Stimulated activated naive CD8-positive, alpha-beta T cell treated with anti-CD3 and anti-CD28 coated beads, Interleukin-15, Interleukin-2, amounts not matched to agents 100 ng/mL and 50 ng/mL, for 24 hours (primary cell): ENCODE results near the gene ASPHD1.
"Not testable (repeated sequence)": the region's sequence is repeated elsewhere in the genome, so short reads cannot be mapped to it uniquely, and the experiment has no call there.

ENCODE experiments used
- H3K27ac Mint-ChIP-seq: one replicate; pipeline ENCODE4 v1.8.0; 2021; ENCODE audit warnings: mild to moderate bottlenecking, mixed read lengths
- H3K27me3 Mint-ChIP-seq: one replicate; pipeline ENCODE4 v1.8.0; 2021; ENCODE audit warnings: mixed read lengths
- H3K36me3 Mint-ChIP-seq: one replicate; pipeline ENCODE4 v1.8.0; 2021; ENCODE audit warnings: low read depth, mixed read lengths
- H3K4me1 Mint-ChIP-seq: one replicate; pipeline ENCODE4 v1.8.0; 2021; ENCODE audit warnings: low read depth, mixed read lengths
- H3K4me3 Mint-ChIP-seq: one replicate; pipeline ENCODE4 v1.8.0; 2021; ENCODE audit warnings: mild to moderate bottlenecking, mixed read lengths
- H3K9me3 Mint-ChIP-seq: one replicate; pipeline ENCODE4 v1.8.0; 2021; ENCODE audit warnings: mixed read lengths

The ASPHD1 gene

DNA sequence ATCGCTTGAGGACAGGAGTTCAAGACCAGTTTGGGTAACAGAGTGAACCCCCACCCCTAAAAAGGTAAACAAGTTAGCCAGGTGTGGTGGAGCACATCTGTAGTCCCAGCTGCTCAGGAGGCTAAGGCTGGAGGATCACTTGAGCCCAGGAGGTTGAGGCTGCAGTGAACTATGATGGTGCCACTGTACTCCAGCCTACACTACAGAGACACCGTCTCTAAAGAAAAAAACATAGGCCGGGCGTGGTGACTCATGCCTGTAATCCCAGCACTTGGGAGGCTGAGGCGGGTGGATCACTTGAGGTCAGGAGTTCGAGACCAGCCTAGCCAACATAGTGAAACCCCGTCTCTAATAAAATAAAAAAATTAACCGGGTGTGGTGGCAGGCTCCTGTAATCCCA lies 31.2 kb upstream of the ASPHD1 start:
- not testable (repeated sequence) for H3K4me1 Mint-ChIP-seq, H3K4me3 Mint-ChIP-seq, H3K36me3 Mint-ChIP-seq, H3K27ac Mint-ChIP-seq, H3K9me3 Mint-ChIP-seq, H3K27me3 Mint-ChIP-seq

- no peak overlapping the region for H3K4me3 Mint-ChIP-seq
- no peaks in the 10 kb centered on the region for H3K36me3 Mint-ChIP-seq
- H3K27ac Mint-ChIP-seq, result no peak overlapping the region
- H3K9me3 Mint-ChIP-seq, result no peaks in the 10 kb centered on the region
- H3K4me1 Mint-ChIP-seq, result peaks cover 8% of the 10 kb centered on the region
- H3K27me3 Mint-ChIP-seq, result peaks cover 9% of the 10 kb centered on the region
These were observed 28.3 kb upstream of the ASPHD1 start for GRCh38 chr16:29871822-29872546.

- H3K9me3 Mint-ChIP-seq, result no peaks in the 10 kb centered on the region
- no peaks in the 10 kb centered on the region for H3K36me3 Mint-ChIP-seq
- peaks cover 19% of the 10 kb centered on the region for H3K27me3 Mint-ChIP-seq
- H3K27ac Mint-ChIP-seq, result no peak overlapping the region
- no peak overlapping the region for H3K4me3 Mint-ChIP-seq
- H3K4me1 Mint-ChIP-seq, result peaks cover 16% of the 10 kb centered on the region
These were observed 27.0 kb upstream of the ASPHD1 start for GRCh38 chr16:29873319-29873718.

DNA sequence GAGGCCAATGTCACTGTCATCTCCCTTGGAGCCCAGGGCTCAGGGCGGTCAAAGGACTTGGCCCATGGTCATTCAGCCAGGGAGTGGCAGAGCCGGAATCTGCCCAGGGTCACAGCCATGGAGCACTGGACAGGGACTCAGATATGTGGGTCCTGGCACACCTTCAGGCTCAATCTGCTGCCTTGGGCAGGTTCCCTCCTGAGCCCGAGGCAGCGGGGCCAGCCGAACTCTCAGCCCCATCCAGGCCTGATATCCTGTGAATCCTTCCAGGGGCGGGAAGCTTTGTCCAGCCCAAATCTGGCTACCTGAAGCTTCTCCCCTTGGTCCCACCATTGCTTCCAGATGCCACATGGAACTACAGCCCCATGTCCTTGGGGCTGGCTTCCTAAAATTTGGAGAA lies 25.1 kb upstream of the ASPHD1 start:
- Mint-ChIP-seq H3K9me3 (no peaks in the 10 kb centered on the region), H3K27me3 (peaks cover 25% of the 10 kb centered on the region), H3K27ac (no peak overlapping the region), H3K4me3 (no peak overlapping the region), H3K36me3 (no peaks in the 10 kb centered on the region), H3K4me1 (peaks cover 16% of the 10 kb centered on the region)

DNA sequence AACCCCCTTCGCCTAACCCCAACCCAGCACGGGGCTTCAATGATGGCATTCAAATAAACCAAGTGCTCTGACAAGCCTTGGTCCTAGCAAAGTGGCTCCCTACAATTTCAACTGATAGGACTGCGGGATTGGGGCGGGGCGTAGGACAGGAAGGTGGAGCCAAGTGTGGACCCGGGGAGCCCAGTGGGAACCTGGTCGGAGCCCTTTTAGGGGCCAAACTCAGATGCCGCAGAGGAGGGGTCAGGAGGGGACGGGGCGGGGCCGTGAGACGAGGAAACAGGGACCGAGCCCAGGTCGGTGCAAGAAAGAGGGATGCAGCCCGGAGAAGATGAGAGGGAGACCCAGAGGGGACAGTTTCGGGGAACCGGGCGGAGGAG lies 24.1 kb upstream of the ASPHD1 start:
- no peaks in the 10 kb centered on the region for H3K9me3 Mint-ChIP-seq
- no peaks in the 10 kb centered on the region for H3K36me3 Mint-ChIP-seq
- H3K27me3 Mint-ChIP-seq, result peaks cover 29% of the 10 kb centered on the region
- peak overlapping the region; percentile 68 for H3K4me3 Mint-ChIP-seq
- H3K27ac Mint-ChIP-seq, result no peak overlapping the region
- peaks cover 16% of the 10 kb centered on the region for H3K4me1 Mint-ChIP-seq

GRCh38 chr16:29876594-29877249 lies 23.6 kb upstream of the ASPHD1 start:
- Mint-ChIP-seq H3K27ac (no peak overlapping the region), H3K4me3 (peak overlapping the region; percentile 68), H3K4me1 (peaks cover 16% of the 10 kb centered on the region), H3K9me3 (no peaks in the 10 kb centered on the region), H3K27me3 (peaks cover 29% of the 10 kb centered on the region), H3K36me3 (no peaks in the 10 kb centered on the region)

DNA sequence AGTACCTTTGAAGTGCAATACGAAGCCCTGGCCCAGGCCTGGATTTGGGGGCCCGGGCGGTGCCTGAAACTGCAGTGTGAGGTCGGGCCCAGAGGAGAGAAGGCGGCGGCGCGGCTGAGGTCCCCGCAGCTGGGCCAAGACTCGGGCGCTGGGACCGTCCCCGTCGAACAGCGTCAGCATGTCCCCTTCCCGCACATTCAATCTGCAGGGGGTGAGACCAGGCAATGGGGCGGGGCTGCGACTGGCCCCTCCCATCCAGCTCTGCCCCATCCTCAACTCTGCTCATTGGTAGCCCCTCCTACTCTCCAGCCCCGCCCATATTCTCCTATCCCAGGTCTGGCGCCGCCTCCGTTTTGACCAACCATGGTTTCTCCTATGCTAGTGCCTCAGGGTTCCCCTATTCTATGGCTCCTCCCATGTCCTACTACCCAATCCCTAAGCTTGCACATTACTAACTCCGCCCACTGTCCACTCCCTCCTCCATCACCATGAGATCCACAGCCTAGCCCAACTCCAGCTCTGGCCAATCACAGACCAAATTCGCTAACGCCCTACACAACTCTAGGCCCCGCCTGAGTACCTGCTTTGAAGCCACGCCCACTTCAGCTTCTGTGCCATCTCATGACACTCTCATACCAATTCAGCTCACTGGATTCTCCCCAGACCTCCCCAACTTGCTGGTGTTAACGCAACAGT lies 22.9 kb upstream of the ASPHD1 start:
- Mint-ChIP-seq H3K27ac (no peak overlapping the region), H3K9me3 (no peaks in the 10 kb centered on the region), H3K4me1 (peaks cover 16% of the 10 kb centered on the region), H3K4me3 (peak overlapping the region; percentile 68), H3K27me3 (peaks cover 29% of the 10 kb centered on the region), H3K36me3 (no peaks in the 10 kb centered on the region)

- Mint-ChIP-seq H3K4me1 (peaks cover 16% of the 10 kb centered on the region), H3K9me3 (no peaks in the 10 kb centered on the region), H3K36me3 (no peaks in the 10 kb centered on the region), H3K27me3 (peaks cover 35% of the 10 kb centered on the region), H3K4me3 (no peak overlapping the region), H3K27ac (no peak overlapping the region)
These were observed 22.1 kb upstream of the ASPHD1 start for GRCh38 chr16:29878172-29878571.

- peaks cover 15% of the 10 kb centered on the region for H3K4me1 Mint-ChIP-seq
- H3K9me3 Mint-ChIP-seq, result no peaks in the 10 kb centered on the region
- H3K4me3 Mint-ChIP-seq, result no peak overlapping the region
- H3K27me3 Mint-ChIP-seq, result peaks cover 33% of the 10 kb centered on the region
- H3K36me3 Mint-ChIP-seq, result no peaks in the 10 kb centered on the region
- H3K27ac Mint-ChIP-seq, result no peak overlapping the region
These were observed 19.2 kb upstream of the ASPHD1 start for GRCh38 chr16:29881050-29881449.

GRCh38 chr16:29883987-29884386 lies 16.3 kb upstream of the ASPHD1 start:
- no peak overlapping the region for H3K27ac Mint-ChIP-seq

GRCh38 chr16:29889372-29889771 lies 10.9 kb upstream of the ASPHD1 start:
- not testable (repeated sequence) for H3K4me1 Mint-ChIP-seq, H3K9me3 Mint-ChIP-seq, H3K4me3 Mint-ChIP-seq, H3K27ac Mint-ChIP-seq, H3K27me3 Mint-ChIP-seq, H3K36me3 Mint-ChIP-seq

More at GRCh38 chr16:29883987-29884386, 16.3 kb upstream of the ASPHD1 start:
- H3K4me1 Mint-ChIP-seq, result no peaks in the 10 kb centered on the region
- H3K4me3 Mint-ChIP-seq, result no peak overlapping the region
- H3K9me3 Mint-ChIP-seq, result no peaks in the 10 kb centered on the region
- H3K27me3 Mint-ChIP-seq, result peaks cover 19% of the 10 kb centered on the region
- no peaks in the 10 kb centered on the region for H3K36me3 Mint-ChIP-seq

DNA sequence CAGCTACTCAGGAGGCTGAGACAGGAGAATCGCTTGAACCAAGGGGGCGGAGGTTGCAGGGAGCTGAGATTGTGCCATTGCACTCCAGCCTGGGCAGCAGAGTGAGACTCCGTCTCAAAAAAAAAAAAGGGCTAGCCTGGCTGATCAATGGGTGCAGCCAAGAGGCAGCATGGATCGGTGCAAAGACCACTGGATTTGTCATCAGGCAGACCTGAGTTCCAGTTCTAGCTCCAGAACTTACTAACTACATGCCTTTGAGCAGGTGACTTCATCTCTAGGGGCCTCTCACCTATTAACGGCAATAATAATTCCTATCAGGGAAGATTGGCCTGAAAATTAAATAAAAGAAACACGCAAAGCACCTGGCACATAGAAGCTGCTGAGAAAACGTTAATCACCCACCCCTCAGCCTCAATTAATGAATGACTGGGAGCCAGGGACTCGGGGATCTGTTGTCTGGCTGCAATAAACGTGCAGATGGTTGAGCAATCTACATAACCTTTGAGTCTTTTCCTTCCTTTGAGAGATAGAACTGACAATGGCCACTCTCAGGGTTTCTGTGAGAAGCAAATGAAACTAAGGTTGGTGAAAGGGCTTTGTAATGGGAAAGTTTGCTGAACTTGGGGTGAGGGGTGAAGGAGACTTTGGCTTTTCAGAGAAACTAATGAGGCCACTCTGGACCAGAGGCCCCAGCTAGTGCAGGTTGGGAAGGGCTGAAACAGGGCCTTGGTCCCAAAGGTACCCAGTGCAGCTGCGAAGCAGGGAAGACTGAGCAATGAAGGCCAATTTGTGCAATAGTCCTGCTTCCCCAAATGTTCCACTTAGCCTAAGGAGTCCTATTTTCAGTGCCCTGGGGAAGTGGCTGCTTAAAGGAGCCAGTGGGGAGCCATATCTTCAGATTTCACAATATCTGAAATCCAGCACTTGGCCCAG lies 8.5 kb upstream of the ASPHD1 start:
- Mint-ChIP-seq H3K27me3 (peaks cover 4% of the 10 kb centered on the region), H3K9me3 (no peaks in the 10 kb centered on the region), H3K27ac (no peak overlapping the region), H3K4me1 (no peaks in the 10 kb centered on the region), H3K4me3 (no peak overlapping the region), H3K36me3 (no peaks in the 10 kb centered on the region)

DNA sequence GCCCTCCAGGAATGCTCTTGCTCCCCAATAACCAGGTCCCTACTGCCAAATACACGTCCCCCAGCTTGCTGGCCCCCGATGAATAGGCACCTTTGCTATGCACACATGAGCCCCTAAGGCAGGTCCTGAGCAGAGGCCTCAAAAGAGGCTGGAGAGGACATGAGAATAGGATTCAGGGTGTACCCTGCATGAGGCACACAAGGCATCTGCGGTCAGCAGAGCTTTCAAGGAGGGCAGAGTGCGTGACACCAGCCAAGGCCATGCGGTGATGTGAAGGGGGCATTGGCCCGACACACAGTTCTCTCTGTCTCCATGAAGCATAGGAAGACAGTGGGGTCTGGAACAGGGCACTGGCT lies 7.9 kb upstream of the ASPHD1 start:
- Mint-ChIP-seq H3K4me1 (no peaks in the 10 kb centered on the region), H3K9me3 (no peaks in the 10 kb centered on the region), H3K36me3 (no peaks in the 10 kb centered on the region), H3K27ac (no peak overlapping the region), H3K4me3 (no peak overlapping the region), H3K27me3 (peaks cover 8% of the 10 kb centered on the region)

GRCh38 chr16:29893553-29893952 lies 6.7 kb upstream of the ASPHD1 start:
- Mint-ChIP-seq H3K27me3 (peaks cover 19% of the 10 kb centered on the region), H3K36me3 (no peaks in the 10 kb centered on the region), H3K9me3 (no peaks in the 10 kb centered on the region), H3K27ac (no peak overlapping the region), H3K4me3 (no peak overlapping the region), H3K4me1 (no peaks in the 10 kb centered on the region)

DNA sequence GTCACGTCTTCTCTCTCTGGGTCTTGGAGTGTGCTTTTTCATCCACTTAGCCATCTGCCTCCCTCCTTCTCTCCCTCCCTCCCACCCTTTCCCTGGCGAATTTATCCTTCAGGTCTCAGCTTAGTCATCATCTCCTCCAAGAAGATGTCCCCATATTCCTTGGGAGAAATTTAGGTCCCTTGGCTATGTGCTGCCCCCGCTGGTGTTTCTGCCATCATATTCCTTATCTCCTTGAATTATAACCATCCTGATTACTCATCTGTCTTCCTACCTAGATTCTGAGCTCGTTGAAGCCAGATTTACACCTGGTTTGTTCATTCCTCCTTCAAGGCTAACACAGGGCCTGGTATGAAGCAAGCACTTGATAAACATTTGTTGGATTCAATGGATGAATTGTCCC lies 5.9 kb upstream of the ASPHD1 start:
- H3K36me3 Mint-ChIP-seq, result no peaks in the 10 kb centered on the region
- H3K27me3 Mint-ChIP-seq, result peaks cover 24% of the 10 kb centered on the region

More for the DNA sequence above, 5.9 kb upstream of the ASPHD1 start:
- Mint-ChIP-seq H3K27ac (no peak overlapping the region), H3K9me3 (no peaks in the 10 kb centered on the region), H3K4me3 (no peak overlapping the region), H3K4me1 (no peaks in the 10 kb centered on the region)
